KG1 (cell line): ENCODE measurements around the gene CALML4.
"Not testable (repeated sequence)": the region's sequence is repeated elsewhere in the genome, so short reads cannot be mapped to it uniquely, and the experiment has no call there.

Source experiments
- DNase-seq: peaks from one replicate; lab custom pipeline; 2025; lab: John Stamatoyannopoulos, UW

CALML4 gene

GRCh38 chr15:68224546-68225250, 19.6 kb upstream of the CALML4 start:
- DNase-seq, result peak; percentile 21

GRCh38 chr15:68224108-68224507, 19.0 kb upstream of the CALML4 start:
- no peak for DNase-seq

DNA sequence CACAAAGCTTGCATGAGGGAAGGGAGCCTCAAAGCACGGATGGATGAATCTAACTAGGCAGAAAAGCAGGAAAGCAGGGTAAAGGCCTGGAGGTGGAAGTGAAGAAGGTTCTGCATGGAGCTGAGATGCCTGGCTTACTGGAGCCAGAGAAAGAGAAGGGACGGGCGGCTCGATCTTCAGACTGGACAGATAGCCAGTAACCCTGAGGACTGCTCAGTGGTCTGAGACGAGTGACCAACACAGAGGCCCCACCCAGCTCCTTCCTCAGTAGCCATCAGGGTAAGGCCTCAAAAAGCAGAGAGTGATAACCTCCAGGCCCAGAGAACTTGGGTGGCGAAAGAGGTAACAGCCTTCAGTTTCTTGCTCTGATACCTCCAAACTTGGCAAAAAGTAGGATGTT, 18.0 kb upstream of the CALML4 start:
- no peak for DNase-seq

- not testable (repeated sequence) for DNase-seq
Measured at GRCh38 chr15:68222432-68222743, 17.3 kb upstream of the CALML4 start.

GRCh38 chr15:68221530-68222431, 16.6 kb upstream of the CALML4 start:
- DNase-seq, result not testable (repeated sequence)

- no peak for DNase-seq
Measured at GRCh38 chr15:68220967-68221366, 15.8 kb upstream of the CALML4 start.

GRCh38 chr15:68220489-68220888, 15.4 kb upstream of the CALML4 start:
- no peak for DNase-seq

DNA sequence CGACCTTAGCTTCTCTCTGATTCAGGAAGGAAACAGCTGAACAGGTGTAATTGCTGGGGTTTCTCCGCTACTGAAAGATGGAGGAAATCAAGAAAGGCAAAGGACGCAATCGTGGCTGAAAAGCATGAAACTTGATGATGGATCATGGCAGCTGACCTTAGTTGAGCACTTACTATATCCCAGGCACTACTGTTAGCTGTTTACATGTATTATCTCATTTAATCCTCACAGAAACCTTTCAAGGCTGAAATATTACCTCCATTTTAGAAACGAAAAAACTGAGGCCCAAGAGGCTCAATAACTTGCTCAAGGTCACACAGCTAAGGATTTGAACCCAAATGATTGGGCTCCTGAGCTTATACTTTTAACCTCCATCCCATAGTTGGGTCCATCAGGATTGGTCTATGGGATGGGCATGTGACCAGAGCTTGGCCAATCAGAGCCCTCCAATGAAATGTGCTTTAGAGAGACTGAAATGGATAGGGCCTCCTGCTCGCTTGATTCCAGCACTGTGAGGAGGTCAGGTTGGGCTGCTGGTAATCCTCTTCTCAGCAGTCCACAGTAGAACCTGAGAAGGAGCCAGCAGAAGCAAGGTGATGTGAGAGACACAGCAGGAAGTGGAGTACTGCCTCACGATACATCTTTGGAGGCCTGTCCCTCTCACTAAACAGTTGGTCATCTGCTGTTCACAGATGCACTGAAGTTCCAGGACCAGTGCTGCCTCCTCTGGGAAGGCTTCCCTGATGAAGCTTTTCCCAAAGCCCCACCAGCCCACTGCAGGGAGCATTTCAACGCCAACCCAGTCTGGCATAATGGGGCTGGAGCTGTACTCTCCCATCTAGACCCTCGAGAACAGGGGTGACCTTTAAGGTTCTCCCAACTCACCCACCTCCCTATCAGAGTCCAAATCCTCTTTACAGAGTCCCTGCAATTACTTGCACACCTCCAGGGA, 14.0 kb upstream of the CALML4 start:
- DNase-seq, result no peak

- no peak for DNase-seq
Measured at GRCh38 chr15:68218331-68218730, 13.2 kb upstream of the CALML4 start.

DNA sequence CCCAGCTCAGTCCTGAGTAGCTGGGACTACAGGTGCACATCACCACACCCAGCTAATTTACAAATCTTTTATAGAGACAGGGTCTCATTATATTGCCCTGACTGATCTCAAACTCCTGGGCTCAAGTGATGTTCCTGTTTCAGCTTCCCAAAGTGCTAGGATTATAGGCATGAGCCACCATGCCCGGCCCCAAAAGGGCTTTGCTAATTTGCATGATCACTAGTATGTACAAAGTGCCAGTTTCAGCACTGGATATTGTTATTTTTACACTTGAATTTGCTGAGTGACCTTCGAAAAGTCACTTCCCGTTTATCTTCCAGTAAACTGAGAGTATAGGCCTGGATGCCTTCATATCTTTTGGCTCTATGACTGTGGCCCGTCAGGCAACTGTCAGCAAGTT, 12.2 kb upstream of the CALML4 start:
- DNase-seq, result no peak

DNA sequence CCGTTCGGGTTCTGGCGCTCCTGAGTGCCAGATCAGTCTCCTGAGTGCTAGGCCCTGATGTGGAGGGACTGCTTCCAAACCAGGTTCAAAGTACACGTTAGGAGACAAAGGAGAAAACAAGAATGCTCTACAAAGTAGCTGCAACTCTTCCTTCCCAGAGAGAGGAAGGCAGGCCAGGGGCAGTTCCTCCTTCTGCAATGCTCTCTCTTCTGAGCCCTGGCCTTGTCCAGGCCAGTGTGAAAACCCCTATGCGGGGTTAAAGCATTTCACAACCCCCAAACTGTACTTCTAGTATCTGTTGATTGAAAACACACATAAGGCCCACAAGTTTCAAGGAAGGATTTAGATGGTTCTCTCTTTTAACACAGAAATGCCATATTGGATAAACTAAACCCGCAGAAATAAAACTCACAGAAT, 9.7 kb upstream of the CALML4 start:
- no peak for DNase-seq

GRCh38 chr15:68213991-68214837, 9.1 kb upstream of the CALML4 start:
- no peak for DNase-seq

- DNase-seq, result not testable (repeated sequence)
Measured at GRCh38 chr15:68213491-68213845, 8.3 kb upstream of the CALML4 start.

- no peak for DNase-seq
Measured at GRCh38 chr15:68211656-68212320, 6.7 kb upstream of the CALML4 start.

- DNase-seq, result no peak
Measured at GRCh38 chr15:68210821-68211655, 5.9 kb upstream of the CALML4 start.

DNA sequence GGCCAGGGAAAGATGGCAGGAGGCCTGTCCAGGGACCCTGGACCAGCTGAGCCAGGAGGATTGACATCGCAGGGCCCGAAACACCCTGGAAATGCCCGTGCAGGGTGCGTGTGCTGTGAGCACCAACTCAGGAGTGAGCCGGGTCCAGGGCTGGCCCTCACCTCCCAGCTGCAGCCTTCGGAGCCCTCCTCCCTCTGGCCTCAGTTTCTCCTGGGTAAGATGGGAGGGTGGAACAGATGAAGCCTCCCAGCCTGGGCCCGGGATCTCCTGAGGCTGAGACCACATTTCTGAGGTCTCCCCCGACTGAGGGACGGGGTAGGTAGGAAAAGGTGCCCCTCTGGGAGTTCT, 5.3 kb upstream of the CALML4 start:
- no peak for DNase-seq

GRCh38 chr15:68209735-68210408, 4.7 kb upstream of the CALML4 start:
- DNase-seq, result no peak

GRCh38 chr15:68209272-68209671, 4.1 kb upstream of the CALML4 start:
- no peak for DNase-seq

- no peak for DNase-seq
Measured at GRCh38 chr15:68208636-68209240, 3.6 kb upstream of the CALML4 start.
